Epidermal melanocyte (primary cell): ENCODE data around the gene STIMATE.

Experiments
- DNase-seq: peaks from one replicate; pipeline ENCODE4 v3.0.0; 2011; ENCODE audit warnings: low spot score; ENCODE audit not compliant: insufficient read length

STIMATE gene

DNA sequence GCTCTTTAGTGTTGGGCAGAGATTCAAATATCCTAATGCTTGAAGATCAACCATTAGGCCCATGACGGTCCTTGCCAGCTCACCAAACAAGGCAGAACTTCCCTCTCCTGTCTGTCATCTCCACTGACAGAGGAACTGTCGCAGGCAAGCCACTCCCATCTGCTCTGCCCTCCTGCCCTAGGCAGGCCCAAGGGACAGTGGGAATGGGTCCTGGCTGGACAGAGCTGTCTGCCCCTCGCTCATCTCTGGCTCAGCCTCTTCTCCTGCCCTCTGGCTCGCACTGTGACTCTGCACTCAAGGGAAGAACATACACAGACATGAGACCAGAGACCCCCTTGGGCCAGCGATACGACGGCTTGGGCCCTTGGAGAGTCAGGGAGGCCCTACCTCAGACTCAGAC, 54.9 kb downstream of the STIMATE start:
- DNase-seq = no peak

GRCh38 chr3:52841981-52842340, 55.4 kb downstream of the STIMATE start:
- no peak for DNase-seq

- DNase-seq = no peak
Observed at GRCh38 chr3:52841211-52841980, 56.0 kb downstream of the STIMATE start.

- DNase-seq = no peak
Observed at GRCh38 chr3:52839892-52840545, 57.3 kb downstream of the STIMATE start.

- no peak for DNase-seq
Observed at GRCh38 chr3:52839268-52839575, 58.1 kb downstream of the STIMATE start.

- no peak for DNase-seq
Observed at GRCh38 chr3:52838561-52839267, 58.6 kb downstream of the STIMATE start.

- no peak for DNase-seq
Observed at GRCh38 chr3:52836986-52837385, 60.4 kb downstream of the STIMATE start.

- no peak for DNase-seq
Observed at GRCh38 chr3:52836471-52836845, 60.9 kb downstream of the STIMATE start.

DNA sequence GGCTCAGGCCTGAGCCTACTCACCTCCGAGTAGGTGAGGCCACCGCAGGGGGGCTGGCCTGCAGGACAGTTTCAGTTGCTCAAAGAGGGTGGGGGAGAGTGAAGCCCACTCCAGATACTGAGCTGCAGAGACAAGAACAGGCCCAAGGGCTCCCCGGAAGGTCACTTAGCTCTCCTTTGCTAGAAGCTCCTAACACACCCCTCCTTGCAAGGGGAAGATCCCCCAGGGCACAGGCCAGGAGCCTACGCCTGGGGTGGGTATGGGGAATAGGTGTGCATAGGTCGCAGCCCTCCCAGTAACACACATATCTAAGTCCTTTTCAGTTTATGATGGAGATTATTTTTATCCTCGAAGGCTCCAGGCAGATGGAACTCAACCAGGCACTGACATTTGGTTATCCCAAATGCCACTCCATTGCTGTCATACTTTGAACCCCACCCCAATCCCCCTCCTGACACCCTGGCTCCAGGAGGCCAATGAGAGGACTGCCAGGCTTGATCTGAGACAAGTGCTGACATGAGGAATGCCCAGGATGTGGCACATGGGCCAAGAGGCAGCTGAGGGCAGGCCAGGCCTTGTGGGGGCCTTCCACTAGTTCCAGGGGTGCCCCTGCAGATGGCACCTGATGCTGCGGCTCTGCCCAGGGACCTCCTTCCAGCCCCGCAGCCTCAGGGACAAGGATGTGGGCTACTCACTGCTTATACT, 61.4 kb downstream of the STIMATE start:
- no peak for DNase-seq

DNA sequence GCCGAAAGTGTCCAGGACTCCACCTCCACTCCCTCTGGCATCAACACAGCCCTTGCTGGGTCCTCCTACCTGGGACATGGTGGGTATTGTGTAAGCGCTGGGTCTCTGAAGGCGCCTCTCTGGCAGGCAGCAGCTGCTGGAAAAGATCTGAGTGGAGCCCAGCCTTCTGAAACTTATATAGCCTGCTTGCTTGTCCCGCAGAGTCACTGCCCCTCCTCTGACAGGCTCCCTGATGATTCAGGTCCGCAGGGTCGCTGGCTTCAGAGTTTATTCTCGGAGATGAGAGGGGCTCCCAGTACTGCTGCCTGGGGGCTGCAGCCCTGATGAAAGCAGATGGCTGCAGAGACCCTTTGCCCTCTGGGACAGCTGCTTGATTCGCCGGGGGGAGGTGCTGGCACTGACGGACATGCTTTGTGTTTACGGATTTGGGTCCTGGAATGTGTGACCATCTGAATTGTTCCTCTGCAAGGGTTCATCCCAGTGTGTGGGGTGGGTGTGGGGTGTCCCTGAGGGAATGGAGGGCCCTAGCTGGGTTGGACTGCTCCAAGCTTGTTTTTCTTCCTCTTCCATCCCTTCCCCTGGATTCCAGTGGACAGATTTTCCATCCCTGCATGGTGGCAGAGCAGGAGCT, 62.4 kb downstream of the STIMATE start, which contains the start of gene MUSTN1:
Gene MUSTN1 (minus strand): TSS at position 149 of the 631 bp plus-strand sequence. CDS start 71 bp downstream, at position 78.
- no peak for DNase-seq

GRCh38 chr3:52833202-52833601, 64.1 kb downstream of the STIMATE start:
- DNase-seq = no peak

DNA sequence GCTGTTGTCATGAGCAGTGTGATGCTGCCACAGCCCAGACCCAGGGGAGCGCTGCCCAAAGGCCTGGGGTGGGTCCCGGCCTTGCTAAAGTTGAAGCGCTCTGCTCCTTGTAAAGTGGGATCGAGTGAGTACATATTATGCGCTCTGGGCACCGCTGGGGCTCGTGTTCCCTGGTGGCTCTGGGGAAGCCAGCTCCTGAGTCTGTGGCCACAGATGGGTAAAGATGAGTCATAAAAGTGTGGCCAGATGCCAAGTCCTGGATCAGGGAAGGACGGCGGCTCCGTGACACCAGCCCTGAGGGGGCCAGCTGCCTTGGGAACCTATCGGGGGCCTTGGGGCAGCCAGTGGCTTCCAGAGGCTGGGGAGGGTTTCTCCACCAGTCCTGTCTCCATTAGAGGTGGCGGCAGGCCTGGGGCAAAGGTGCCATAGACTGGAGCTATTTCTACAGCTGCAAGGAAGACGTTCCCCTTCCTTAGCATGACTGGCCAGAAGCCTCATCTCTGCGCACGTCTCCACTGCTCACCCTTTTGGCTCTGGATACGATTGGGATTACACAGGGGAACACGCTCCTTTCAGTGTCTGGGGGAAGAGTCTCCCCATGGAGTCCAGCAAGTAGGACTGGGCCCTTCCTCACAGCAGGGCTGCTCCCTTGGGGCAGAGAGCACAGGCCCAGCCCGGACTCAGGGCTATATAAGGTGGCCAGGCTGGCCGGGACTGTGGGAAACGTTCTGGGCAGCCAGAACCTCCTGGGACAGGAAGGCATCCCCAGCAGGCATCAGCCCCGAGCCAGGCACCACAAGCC, 65.6 kb downstream of the STIMATE start:
- peak; percentile 40 for DNase-seq

DNA sequence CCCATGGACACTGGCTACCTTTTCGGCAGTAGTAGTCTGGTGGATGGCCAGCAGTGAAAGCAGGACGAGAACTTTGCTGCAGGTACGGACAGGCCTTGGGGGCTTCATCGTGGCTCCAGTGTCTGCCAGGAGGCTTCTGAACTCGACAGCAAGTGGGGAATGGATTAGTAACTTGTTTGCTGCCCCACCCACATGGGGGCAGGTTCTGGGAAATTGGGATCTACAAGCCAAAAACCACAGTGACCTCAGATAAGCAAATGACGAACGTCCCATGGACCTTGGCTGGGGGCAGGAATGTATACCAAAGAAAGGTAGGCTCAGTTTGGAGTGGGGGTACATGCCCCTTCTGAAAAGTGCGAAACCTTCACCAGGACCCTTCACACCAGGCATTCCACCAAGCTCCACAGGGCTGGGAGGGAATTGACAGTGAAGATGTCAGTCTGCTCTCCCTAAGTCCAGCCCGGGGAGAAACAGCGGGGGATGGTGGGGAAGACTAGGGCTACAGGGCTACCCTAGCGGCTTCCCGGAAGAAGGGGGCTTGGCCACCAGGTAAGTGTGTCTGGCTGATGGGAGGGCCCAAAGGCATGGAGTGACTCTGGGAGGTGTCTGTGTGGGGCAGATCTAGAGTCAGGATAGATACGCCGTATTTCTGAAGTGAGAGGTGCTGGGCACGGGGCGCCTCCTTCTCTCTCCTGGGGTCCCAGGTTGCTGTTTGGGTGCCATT, 66.7 kb downstream of the STIMATE start, which contains the start of gene ITIH4:
Gene ITIH4 (minus strand): TSS at position 138 of the 724 bp plus-strand sequence. CDS start 30 bp downstream, at position 108.
- DNase-seq = no peak

- DNase-seq = no peak
Observed at GRCh38 chr3:52829906-52830463, 67.4 kb downstream of the STIMATE start.

DNA sequence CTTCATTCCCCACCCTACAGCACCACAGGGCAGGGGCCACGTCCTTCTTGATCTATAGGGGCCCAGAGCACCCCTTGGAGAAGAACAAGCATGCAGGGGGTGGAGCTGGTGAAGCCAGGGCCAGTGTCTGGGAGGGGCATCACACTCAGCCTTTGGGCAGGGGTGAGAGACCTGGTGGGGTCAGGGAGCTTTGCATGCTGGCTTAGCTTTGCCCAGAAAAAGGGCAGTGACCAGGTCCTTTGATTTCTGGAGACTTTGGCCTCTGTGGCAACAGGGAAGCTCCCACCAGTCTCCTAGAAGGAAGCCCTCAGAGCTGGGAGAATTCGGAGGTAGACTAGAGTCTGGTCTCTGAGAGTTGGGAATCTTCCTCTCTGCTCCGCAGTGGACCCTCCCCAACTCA, 67.9 kb downstream of the STIMATE start:
- no peak for DNase-seq

DNA sequence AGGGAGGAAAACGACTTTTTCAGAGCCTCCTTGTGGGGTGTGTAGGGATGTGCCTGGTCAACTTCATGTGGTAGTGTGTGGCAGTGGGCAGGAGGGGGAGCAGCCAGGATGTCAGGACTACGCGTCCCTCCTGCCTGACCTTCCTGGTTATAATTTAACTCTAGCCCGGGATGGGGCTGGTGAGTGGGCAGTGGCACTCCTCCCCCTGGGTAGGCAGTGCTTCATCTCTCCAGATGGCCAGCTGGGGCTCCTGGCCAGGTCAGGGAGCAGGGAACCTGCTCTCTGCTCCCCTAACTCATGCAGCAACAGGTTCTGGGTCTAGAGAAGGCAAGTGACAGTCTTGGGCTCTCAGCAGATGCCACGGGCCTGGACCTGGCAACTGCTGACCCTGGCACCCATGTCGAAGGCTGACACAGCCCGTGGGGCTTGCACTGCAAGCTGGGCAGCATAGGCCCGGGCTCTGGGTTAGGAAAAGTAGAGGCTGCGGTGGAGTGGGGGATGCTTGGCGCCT, 69.4 kb downstream of the STIMATE start:
- no peak for DNase-seq

DNA sequence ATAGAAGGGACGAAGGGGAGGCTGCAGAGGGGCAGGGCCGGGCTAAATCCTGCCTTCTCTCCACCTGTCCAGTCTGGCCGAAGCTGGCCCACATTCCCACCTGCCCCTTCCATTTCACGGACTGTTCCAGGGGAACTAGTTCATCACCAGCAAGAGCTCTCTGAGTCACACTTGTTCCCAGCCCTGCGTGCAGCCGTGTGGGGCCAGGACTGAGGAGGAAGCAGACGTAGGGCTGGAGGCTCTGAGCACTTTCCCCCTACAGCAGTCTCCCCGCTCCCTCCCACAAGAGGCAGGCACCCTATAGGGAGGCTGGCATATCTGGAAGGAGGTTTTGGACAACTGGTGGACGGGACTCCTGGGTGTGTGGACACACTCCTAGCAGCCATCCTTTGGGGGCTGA, 69.9 kb downstream of the STIMATE start:
- no peak for DNase-seq

DNA sequence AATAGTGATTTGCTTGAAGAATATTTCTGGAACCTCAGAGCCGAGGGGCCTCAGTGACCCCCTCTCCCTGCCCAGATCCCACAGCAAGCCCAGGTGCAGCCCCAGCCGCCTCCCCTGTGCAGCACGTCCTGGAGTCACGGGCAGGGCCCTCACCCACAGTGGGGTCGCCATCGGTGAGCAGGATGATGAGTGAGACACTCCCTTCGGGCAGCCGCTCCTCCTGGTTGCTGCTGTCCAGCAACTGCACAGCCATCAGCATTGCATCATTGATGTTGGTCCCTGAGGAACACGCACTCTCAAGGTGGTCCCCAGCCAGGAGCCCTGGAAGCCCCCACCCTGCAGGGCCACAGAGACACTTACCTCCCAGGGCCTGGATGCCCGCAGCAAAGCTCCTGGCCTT, 73.3 kb downstream of the STIMATE start:
- DNase-seq = no peak

DNA sequence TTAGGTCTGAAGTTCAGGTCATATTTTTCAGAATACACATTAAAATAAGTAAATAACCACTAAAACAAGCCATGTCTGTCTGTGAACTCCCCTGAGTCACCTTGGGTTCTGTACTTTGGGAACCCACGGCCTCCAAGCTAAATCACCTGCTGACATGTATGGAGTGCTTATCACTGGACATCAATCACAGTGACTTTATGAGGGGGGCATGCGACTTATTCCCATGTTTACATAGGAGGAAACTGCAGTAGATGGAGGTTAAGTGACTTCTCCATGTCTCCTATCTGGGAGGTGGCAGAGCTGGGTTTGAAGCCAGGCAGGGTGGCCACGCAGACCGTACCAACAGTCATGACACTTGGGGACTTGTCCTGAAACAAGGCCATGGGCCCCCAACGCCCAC, 75.0 kb downstream of the STIMATE start:
- DNase-seq = no peak
